A549 (cell line): ENCODE data around the gene OLAH.

Experiments used
- CEBPB ChIP-seq, 2 experiments: fragments of >200 bp in 1 of 2; sonication (Bioruptor Twin) in 1 of 2; formaldehyde crosslinking in 1 of 2; IDR thresholded peaks; 2 replicates each; pipeline ENCODE4 v1.6.1; 2012 to 2016
- CTCF ChIP-seq: fragments of >200 bp; sonication (Bioruptor Twin); formaldehyde crosslinking; IDR thresholded peaks from 3 replicates; pipeline ENCODE4 v1.5.1; 2016
- EHF ChIP-seq: fragments of 250-450 bp; sonication (Bioruptor Pico); IDR thresholded peaks from 2 replicates; pipeline ENCODE4 v1.5.0; 2020; ENCODE audit warnings: mild to moderate bottlenecking
- FOSB ChIP-seq: fragments of 250-450 bp; sonication (Bioruptor Pico); IDR thresholded peaks from 2 replicates; pipeline ENCODE4 v1.5.0; 2020; ENCODE audit warnings: mild to moderate bottlenecking, moderate library complexity
- MAX ChIP-seq: IDR thresholded peaks from 2 replicates; pipeline ENCODE4 v1.6.1; 2012
- MAZ ChIP-seq: fragments of 150-350 bp; IDR thresholded peaks from 2 replicates; pipeline ENCODE4 v1.6.1; 2014; ENCODE audit warnings: antibody characterized with exemption, low read depth, low read length, borderline replicate concordance
- NR3C1 ChIP-seq: fragments of >200 bp; sonication (Bioruptor Twin); formaldehyde crosslinking; IDR thresholded peaks from 3 replicates; pipeline ENCODE4 v1.6.1; 2017
- POLR2A ChIP-seq: IDR thresholded peaks from 2 replicates; pipeline ENCODE4 v1.6.1; 2012; ENCODE audit warnings: mild to moderate bottlenecking, low read length
- RFX5 ChIP-seq: fragments of 450-650 bp; IDR thresholded peaks from 2 replicates; pipeline ENCODE4 v1.7.1; 2014; ENCODE audit warnings: antibody characterized with exemption, mild to moderate bottlenecking, moderate library complexity
- SMC3 ChIP-seq: fragments of >200 bp; sonication (Bioruptor Twin); formaldehyde crosslinking; IDR thresholded peaks from 3 replicates; pipeline ENCODE4 v1.6.1; 2018; ENCODE audit warnings: inconsistent platforms

GRCh38 chr10:15045380-15045779 lies 1.6 kb downstream of the OLAH start:
- TF ChIP-seq MAX: no peak
- no peak for TF ChIP-seq CTCF
- no peak for TF ChIP-seq NR3C1
- no peak for TF ChIP-seq POLR2A
- TF ChIP-seq CEBPB (IDR thresholded peaks at IDR 0.05): no peak
- TF ChIP-seq SMC3: no peak
- TF ChIP-seq EHF (CRISPR knock-in tag): no peak
- TF ChIP-seq FOSB (CRISPR knock-in tag): no peak
- no peak for TF ChIP-seq RFX5
- no peak for TF ChIP-seq MAZ
